ENCODE results near the gene RASA3. TPM values are rescaled to one million over a fixed set of nuclear protein-coding genes. Genes with fewer than 3 reads are reported as not detected.
A peak's percentile ranks its signal among the peaks of the same experiment; 100 is the strongest.

The RASA3 gene
- total RNA-seq, 1 donor from 2014 or later: 2.9 TPM

DNA sequence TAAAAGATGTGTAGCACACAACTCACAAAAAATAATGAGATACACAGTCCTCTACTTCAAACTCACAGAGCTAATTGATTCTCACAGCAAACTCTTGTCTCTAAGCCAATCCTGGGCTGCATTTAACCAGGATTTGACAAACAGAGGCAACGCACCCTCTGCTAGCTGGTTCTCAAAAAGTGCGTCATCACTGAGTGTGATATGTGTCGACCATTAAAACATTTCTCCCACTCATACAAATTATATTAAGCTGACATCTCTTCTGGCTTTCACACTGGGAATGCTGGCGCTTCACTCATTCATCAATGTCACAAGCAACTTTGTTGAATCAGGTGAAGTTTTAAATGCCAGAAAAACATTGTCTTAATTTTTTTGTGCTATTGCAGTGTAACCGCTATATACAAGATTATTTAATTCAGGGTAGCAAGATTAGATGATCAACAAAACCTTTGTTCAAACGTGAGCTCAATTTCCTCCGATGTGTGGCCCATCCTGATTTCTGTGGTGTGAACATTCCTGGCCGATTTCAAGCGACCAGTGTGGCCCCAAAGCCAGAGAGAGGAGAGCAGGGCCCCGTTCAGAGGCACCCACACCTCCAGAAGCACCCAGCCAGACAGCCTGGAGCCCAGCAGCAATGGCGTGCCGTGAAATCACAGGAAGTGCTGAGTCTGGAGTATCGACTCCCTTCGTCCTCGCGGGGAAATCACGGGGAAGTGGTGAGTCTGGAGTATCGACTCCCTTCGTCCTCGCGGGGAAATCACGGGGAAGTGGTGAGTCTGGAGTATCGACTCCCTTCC, 49.4 kb downstream of the RASA3 start:
- H3K27ac Mint-ChIP-seq: no peak overlapping the region
- peaks cover 18% of the 10 kb centered on the region for H3K9me3 Mint-ChIP-seq

DNA sequence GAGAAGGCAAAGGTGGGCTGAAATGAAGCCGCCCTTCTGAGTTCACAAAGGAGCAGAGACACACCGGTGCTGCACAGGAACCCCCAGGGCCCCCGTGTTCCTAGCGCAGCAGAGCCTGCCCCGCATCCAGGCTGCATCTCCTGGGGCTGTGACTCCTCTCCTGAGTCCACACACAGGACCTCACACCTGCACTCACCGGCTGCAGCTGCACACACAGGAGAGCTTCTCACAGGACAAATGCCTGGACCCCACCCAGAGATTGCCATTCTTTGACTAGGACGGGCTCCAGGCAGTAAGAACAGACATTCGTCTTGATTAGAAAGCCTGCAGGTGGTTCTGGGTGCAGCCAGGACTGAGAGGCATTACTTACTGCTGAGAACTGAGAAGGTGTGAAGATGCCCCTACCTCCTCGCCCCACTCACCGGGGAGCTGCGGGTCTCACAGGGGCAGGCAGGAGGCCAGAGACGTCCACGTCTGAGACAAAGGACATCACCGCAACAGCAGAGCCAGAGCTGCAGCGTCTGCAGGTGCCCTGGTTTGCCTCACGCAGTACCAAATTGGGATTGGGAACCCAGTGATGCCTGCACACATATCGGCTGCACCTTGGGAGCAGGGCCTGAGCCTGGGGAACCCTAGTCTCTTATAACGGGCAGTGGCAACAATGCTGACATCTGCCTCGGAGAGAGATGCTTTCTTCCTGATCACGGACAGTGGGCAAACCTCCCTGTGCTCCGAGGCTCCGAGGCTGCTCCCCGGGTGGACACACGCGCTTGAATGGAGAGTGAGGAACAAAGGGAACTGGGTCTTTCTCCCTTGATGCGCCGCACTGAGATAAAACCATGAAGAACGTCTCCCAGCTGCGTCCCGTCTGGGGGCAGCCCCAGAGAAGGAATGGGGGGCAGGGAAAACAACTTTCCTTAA, 50.4 kb downstream of the RASA3 start:
- Mint-ChIP-seq H3K27ac (peak overlapping the region; percentile 87), H3K4me1 (peaks cover 35% of the 10 kb centered on the region), H3K4me3 (no peak overlapping the region), H3K27me3 (ENCODE audit: insufficient read depth, low read depth) (no peaks in the 10 kb centered on the region), H3K9me3 (peaks cover 14% of the 10 kb centered on the region), H3K36me3 (peaks cover 15% of the 10 kb centered on the region)
- H2AFZ ChIP-seq (replicated peaks): no peak overlapping the region
- TF ChIP-seq CTCF (IDR thresholded peaks at IDR 0.05) (no peak), EZH2phosphoT487 (IDR thresholded peaks at IDR 0.05) (no peak), EZH2 (IDR thresholded peaks at IDR 0.05) (no peak)
- H3K4me2 ChIP-seq: peak overlapping the region; percentile 54
- peaks cover 23% of the 10 kb centered on the region for H3K27me3 ChIP-seq
- no peak overlapping the region for H3K27ac ChIP-seq
- no peaks in the 10 kb centered on the region for H3K9me3 ChIP-seq (ENCODE audit: low read depth)
- H3K4me3 ChIP-seq: no peak overlapping the region
- H3F3A ChIP-seq (ENCODE audit: low read depth): peaks cover 16% of the 10 kb centered on the region
- no peaks in the 10 kb centered on the region for H3K79me2 ChIP-seq (ENCODE audit: low read depth)
- peaks cover 23% of the 10 kb centered on the region for H3K4me1 ChIP-seq
- no peaks in the 10 kb centered on the region for H3K36me3 ChIP-seq
- H3K9ac ChIP-seq: no peak overlapping the region
- DNase-seq (ENCODE audit: low spot score): peak; percentile 60
- H4K20me1 ChIP-seq (ENCODE audit: low read depth): no peaks in the 10 kb centered on the region

More for the DNA sequence above, 49.4 kb downstream of the RASA3 start:
- Histone ChIP-seq H3F3A (ENCODE audit: low read depth) (peaks cover 17% of the 10 kb centered on the region), H3K4me3 (no peak overlapping the region), H3K4me1 (peaks cover 31% of the 10 kb centered on the region), H3K36me3 (no peaks in the 10 kb centered on the region), H3K27me3 (peaks cover 33% of the 10 kb centered on the region), H3K79me2 (ENCODE audit: low read depth) (no peaks in the 10 kb centered on the region), H3K4me2 (peak overlapping the region; percentile 54), H3K9ac (no peak overlapping the region), H3K27ac (no peak overlapping the region), H4K20me1 (ENCODE audit: low read depth) (no peaks in the 10 kb centered on the region), H2AFZ (replicated peaks) (no peak overlapping the region), H3K9me3 (ENCODE audit: low read depth) (no peaks in the 10 kb centered on the region)
- Mint-ChIP-seq H3K36me3 (peaks cover 17% of the 10 kb centered on the region), H3K27me3 (ENCODE audit: insufficient read depth, low read depth) (no peaks in the 10 kb centered on the region), H3K4me1 (peaks cover 25% of the 10 kb centered on the region), H3K4me3 (no peak overlapping the region)
- TF ChIP-seq EZH2 (IDR thresholded peaks at IDR 0.05) (no peak), CTCF (IDR thresholded peaks at IDR 0.05) (no peak), EZH2phosphoT487 (IDR thresholded peaks at IDR 0.05) (no peak)
- DNase-seq (ENCODE audit: low spot score): no peak

- Histone ChIP-seq H3K27ac (no peak overlapping the region), H4K20me1 (ENCODE audit: low read depth) (no peaks in the 10 kb centered on the region), H3K4me1 (peaks cover 23% of the 10 kb centered on the region), H3K79me2 (ENCODE audit: low read depth) (no peaks in the 10 kb centered on the region), H3K4me2 (no peak overlapping the region), H3K27me3 (peaks cover 22% of the 10 kb centered on the region), H3K4me3 (no peak overlapping the region), H2AFZ (replicated peaks) (no peak overlapping the region), H3F3A (ENCODE audit: low read depth) (peaks cover 16% of the 10 kb centered on the region), H3K9me3 (ENCODE audit: low read depth) (no peaks in the 10 kb centered on the region), H3K36me3 (no peaks in the 10 kb centered on the region), H3K9ac (no peak overlapping the region)
- DNase-seq (ENCODE audit: low spot score): no peak
- Mint-ChIP-seq H3K27me3 (ENCODE audit: insufficient read depth, low read depth) (no peaks in the 10 kb centered on the region), H3K36me3 (peaks cover 19% of the 10 kb centered on the region), H3K4me1 (peaks cover 43% of the 10 kb centered on the region), H3K27ac (peak overlapping the region; percentile 87), H3K9me3 (peaks cover 14% of the 10 kb centered on the region), H3K4me3 (no peak overlapping the region)
- no peak for TF ChIP-seq EZH2 (IDR thresholded peaks at IDR 0.05)
- no peak for TF ChIP-seq EZH2phosphoT487 (IDR thresholded peaks at IDR 0.05)
- no peak for TF ChIP-seq CTCF (IDR thresholded peaks at IDR 0.05)
Observed at GRCh38 chr13:114080739-114081561, 51.5 kb downstream of the RASA3 start.

Measured in neural progenitor cell (in vitro differentiated cells).